Panc1 (cell line): ENCODE results near the gene LRRC46. TPM values are rescaled to one million over a fixed set of nuclear protein-coding genes. Genes with fewer than 3 reads are reported as not detected.

ENCODE experiments used
- ATAC-seq: fragments of 200-7000 bp; cut with Tn5 transposase; 2 replicates; pipeline ENCODE4 v1.9.1; 2020; ENCODE audit warnings: mild to moderate bottlenecking, moderate library complexity
- BruUV-seq: library from RNA; stranded (reverse); fragments of 400-500 nt; replicated peaks from 2 replicates; lab custom pipeline; 2021; lab: Mats Ljungman, UMichigan
- CTCF ChIA-PET: fragments of 300-600 bp; sonication (Branson Sonifier 250); formaldehyde crosslinking; loops from one replicate; lab custom pipeline; 2022; ENCODE audit warnings: antibody characterized with exemption; lab: Charles Lee
- POLR2A ChIA-PET: fragments of 300-600 bp; sonication (Branson Sonifier 250); formaldehyde crosslinking; loops from one replicate; lab custom pipeline; 2022; ENCODE audit warnings: antibody characterized with exemption; lab: Charles Lee
- DNase-seq: peaks from one replicate; pipeline ENCODE4 v3.0.0-alpha.2; 2010; ENCODE audit warnings: low read depth, low spot score
- H3K27ac ChIP-seq: 2 replicates; pipeline ENCODE4 v1.5.1; 2011; ENCODE audit warnings: mild to moderate bottlenecking, low read length, inconsistent platforms
- H3K27me3 ChIP-seq: fragments of 200-500 bp; sonication (Bioruptor generic); 2 replicates; pipeline ENCODE4 v1.6.0; 2014; ENCODE audit warnings: low read length, inconsistent platforms; ENCODE audit not compliant: control insufficient read depth, insufficient read depth
- H3K36me3 ChIP-seq: fragments of 200-500 bp; sonication (Bioruptor generic); 2 replicates; pipeline ENCODE4 v1.5.1; 2014; ENCODE audit warnings: inconsistent platforms, mild to moderate bottlenecking, low read length, moderate library complexity; ENCODE audit not compliant: control insufficient read depth, insufficient read depth
- H3K4me1 ChIP-seq: 2 replicates; pipeline ENCODE4 v1.5.1; 2011; ENCODE audit warnings: inconsistent platforms, mild to moderate bottlenecking, low read length, moderate library complexity; ENCODE audit not compliant: control insufficient read depth, insufficient read depth
- H3K4me3 ChIP-seq, 2 experiments: 2 replicates each; pipeline ENCODE4 v1.5.1; 2011 to 2012; ENCODE audit warnings: low read depth in 2 of 2, low read length in 2 of 2, mild to moderate bottlenecking in 2 of 2, inconsistent platforms in 1 of 2, moderate library complexity in 1 of 2
- H3K9me3 ChIP-seq: fragments of 200-500 bp; sonication (Bioruptor generic); 2 replicates; pipeline ENCODE4 v1.5.1; 2014; ENCODE audit warnings: low read depth, mild to moderate bottlenecking, inconsistent platforms, low read length, moderate library complexity; ENCODE audit not compliant: control insufficient read depth, insufficient read depth
- POLR2AphosphoS5 ChIP-seq: IDR thresholded peaks from 2 replicates; pipeline ENCODE4 v1.6.1; 2012; ENCODE audit warnings: mild to moderate bottlenecking, low read depth, low read length, moderate library complexity
- SIN3A ChIP-seq: IDR thresholded peaks from 2 replicates; pipeline ENCODE4 v1.6.1; 2012; ENCODE audit warnings: low read depth, mild to moderate bottlenecking, low read length, moderate library complexity, borderline replicate concordance; ENCODE audit not compliant: insufficient read depth
- TCF7L2 ChIP-seq: IDR thresholded peaks from 2 replicates; pipeline ENCODE4 v1.6.1; 2011; ENCODE audit warnings: mild to moderate bottlenecking, low read depth, low read length, inconsistent platforms
- in situ Hi-C: cut with HindIII; loops from 2 replicates; pipeline ENCODE4 v1.10.0; 2016; ENCODE audit warnings: low sequenced_read_pairs, low pct_unique_long_range_greater_than_20kb
- intact Hi-C: fragments of 100-400 bp; cut with micrococcal nuclease; formaldehyde crosslinking; loops from one replicate; pipeline ENCODE4 v1.10.0; 2022; ENCODE audit not compliant: unreplicated experiment
- total RNA-seq: library from RNA; stranded (reverse); gene quantifications from one replicate; pipeline ENCODE4 v1.2.1, GENCODE V29; 2021; ENCODE audit not compliant: unreplicated experiment
- TF ChIP-seq, protein P1 (sequence below), 2 experiments: IDR thresholded peaks; 2 replicates each; pipeline ENCODE4 v1.6.1; 2011 to 2012; ENCODE audit warnings: low read depth in 2 of 2, control low read depth in 1 of 2, low read length in 1 of 2, mild to moderate bottlenecking in 1 of 2, moderate library complexity in 1 of 2; ENCODE audit not compliant: insufficient read depth in 1 of 2
- TF ChIP-seq, protein P2 (sequence below): fragments of 450-650 bp; IDR thresholded peaks from 2 replicates; pipeline ENCODE4 v1.5.1; 2017; ENCODE audit warnings: mild to moderate bottlenecking

The LRRC46 gene
- total RNA-seq, 1 experiment from 2014 or later = 1.9 TPM

DNA sequence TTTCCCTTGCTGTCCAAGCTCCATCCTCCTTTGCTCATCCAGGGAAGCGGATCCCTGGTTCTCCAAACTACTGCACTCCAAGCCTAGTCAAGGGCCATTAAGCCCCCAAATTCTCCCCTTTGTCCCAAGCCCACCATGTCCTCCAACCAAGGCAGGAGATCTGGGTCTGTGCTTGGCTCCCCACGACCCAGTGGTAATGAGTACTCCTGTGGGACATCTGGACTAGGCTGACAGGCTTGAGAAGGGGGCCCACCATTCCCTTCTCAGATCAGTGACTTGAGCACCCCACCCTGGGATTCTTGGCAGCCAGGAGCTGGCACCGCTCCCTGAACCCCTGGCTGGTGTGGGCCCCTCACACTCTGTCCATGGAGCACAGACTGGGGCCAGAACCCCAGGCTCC, 27.0 kb upstream of the LRRC46 start:
- POLR2A ChIA-PET = interaction anchor here (0.6 kb wide), 1 partner anchor 15 kb away, joined by 6 read pairs; no protein-coding TSS in a partner anchor
- TF ChIP-seq POLR2AphosphoS5 (no peak), SIN3A (no peak), TCF7L2 (no peak)
- TF ChIP-seq, protein P1, sequence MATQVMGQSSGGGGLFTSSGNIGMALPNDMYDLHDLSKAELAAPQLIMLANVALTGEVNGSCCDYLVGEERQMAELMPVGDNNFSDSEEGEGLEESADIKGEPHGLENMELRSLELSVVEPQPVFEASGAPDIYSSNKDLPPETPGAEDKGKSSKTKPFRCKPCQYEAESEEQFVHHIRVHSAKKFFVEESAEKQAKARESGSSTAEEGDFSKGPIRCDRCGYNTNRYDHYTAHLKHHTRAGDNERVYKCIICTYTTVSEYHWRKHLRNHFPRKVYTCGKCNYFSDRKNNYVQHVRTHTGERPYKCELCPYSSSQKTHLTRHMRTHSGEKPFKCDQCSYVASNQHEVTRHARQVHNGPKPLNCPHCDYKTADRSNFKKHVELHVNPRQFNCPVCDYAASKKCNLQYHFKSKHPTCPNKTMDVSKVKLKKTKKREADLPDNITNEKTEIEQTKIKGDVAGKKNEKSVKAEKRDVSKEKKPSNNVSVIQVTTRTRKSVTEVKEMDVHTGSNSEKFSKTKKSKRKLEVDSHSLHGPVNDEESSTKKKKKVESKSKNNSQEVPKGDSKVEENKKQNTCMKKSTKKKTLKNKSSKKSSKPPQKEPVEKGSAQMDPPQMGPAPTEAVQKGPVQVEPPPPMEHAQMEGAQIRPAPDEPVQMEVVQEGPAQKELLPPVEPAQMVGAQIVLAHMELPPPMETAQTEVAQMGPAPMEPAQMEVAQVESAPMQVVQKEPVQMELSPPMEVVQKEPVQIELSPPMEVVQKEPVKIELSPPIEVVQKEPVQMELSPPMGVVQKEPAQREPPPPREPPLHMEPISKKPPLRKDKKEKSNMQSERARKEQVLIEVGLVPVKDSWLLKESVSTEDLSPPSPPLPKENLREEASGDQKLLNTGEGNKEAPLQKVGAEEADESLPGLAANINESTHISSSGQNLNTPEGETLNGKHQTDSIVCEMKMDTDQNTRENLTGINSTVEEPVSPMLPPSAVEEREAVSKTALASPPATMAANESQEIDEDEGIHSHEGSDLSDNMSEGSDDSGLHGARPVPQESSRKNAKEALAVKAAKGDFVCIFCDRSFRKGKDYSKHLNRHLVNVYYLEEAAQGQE (IDR thresholded peaks at IDR 0.05; ENCODE audit: insufficient read depth in 1 of 2, low read depth in 2 of 2, low read length in 1 of 2) = no peak
- TF ChIP-seq, protein P2, sequence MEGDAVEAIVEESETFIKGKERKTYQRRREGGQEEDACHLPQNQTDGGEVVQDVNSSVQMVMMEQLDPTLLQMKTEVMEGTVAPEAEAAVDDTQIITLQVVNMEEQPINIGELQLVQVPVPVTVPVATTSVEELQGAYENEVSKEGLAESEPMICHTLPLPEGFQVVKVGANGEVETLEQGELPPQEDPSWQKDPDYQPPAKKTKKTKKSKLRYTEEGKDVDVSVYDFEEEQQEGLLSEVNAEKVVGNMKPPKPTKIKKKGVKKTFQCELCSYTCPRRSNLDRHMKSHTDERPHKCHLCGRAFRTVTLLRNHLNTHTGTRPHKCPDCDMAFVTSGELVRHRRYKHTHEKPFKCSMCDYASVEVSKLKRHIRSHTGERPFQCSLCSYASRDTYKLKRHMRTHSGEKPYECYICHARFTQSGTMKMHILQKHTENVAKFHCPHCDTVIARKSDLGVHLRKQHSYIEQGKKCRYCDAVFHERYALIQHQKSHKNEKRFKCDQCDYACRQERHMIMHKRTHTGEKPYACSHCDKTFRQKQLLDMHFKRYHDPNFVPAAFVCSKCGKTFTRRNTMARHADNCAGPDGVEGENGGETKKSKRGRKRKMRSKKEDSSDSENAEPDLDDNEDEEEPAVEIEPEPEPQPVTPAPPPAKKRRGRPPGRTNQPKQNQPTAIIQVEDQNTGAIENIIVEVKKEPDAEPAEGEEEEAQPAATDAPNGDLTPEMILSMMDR = no peak
- no peak overlapping the region for H3K4me3 ChIP-seq
- DNase-seq (no peak), ATAC-seq (no peak)
- BruUV-seq = no TSS peak
- no peaks in the 10 kb centered on the region for H3K4me1 ChIP-seq
- H3K36me3 ChIP-seq = no peaks in the 10 kb centered on the region
- H3K27me3 ChIP-seq = no peaks in the 10 kb centered on the region
- no peak overlapping the region for H3K27ac ChIP-seq
- in situ Hi-C loops = no loop called here
- intact Hi-C loops = loop anchor here (5.0 kb wide), 1 partner anchor 107 kb away; no protein-coding TSS in a partner anchor
- CTCF ChIA-PET = no interaction called here
- no peaks in the 10 kb centered on the region for H3K9me3 ChIP-seq

DNA sequence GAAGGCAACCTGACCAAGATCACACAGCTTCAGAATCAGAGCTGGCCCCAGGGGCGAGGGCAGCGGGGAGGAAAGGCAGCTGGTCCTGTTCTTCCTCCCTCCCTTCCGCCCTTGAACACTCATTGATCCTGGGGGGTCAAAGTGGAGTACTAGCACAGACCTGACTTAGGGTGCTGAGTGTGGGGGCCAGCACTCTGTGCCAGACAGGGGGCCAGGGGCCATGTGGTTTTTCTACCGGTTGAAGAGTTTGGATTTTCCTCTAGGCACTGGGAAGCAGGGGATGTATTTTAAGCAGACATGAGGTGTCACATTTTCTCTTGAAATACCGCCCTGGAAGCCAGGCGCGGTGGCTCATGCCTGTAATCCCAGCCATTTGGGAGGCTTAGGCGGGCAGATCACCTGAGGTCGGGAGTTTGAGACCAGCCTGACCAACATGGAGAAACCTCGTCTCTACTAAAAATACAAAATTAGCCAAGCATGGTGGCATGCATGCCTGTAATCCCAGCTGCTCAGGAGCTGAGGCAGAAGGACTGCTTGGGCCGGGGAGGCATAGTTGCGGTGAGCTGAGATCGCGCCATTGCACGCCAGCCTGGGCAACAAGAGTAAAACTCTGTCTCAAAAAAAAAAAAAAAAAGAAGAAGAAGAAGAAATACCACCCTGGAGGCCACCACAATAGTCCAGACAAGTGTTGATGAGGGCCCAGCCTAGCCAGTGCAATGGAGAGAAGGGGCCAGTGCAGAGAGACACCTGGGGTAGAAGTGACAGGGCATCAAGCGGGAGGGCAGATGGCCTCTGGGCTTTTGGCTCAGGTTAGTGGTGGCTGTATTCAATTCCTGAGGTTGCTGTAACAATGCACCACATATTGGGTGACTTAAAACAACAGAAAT, 25.2 kb upstream of the LRRC46 start:
- in situ Hi-C loops = no loop called here
- H3K27me3 ChIP-seq = no peaks in the 10 kb centered on the region
- no TSS peak for BruUV-seq
- peaks cover 6% of the 10 kb centered on the region; the same call in 1 of the 2 replicates for H3K4me1 ChIP-seq
- DNase-seq (no peak), ATAC-seq (no peak)
- no peaks in the 10 kb centered on the region for H3K9me3 ChIP-seq
- TF ChIP-seq, protein P2 = no peak
- TF ChIP-seq TCF7L2 (no peak), POLR2AphosphoS5 (no peak), SIN3A (no peak)
- TF ChIP-seq, protein P1 (IDR thresholded peaks at IDR 0.05; ENCODE audit: insufficient read depth in 1 of 2, low read depth in 2 of 2, low read length in 1 of 2) = no peak
- intact Hi-C loops = no loop called here
- CTCF ChIA-PET = no interaction called here
- H3K36me3 ChIP-seq = no peaks in the 10 kb centered on the region
- POLR2A ChIA-PET = interaction anchor here (0.6 kb wide), 1 partner anchor 35 kb away, joined by 3 read pairs; no protein-coding TSS in a partner anchor
- H3K4me3 ChIP-seq = no peak overlapping the region
- no peak overlapping the region for H3K27ac ChIP-seq
